GM12892 (cell line): ENCODE data around the gene CHSY3.

Experiments used
- POLR2A ChIP-seq: IDR thresholded peaks from 2 replicates; pipeline ENCODE4 v1.6.1; 2011; ENCODE audit warnings: low read depth, low read length, control low read depth
- POLR2AphosphoS5 ChIP-seq: IDR thresholded peaks from 2 replicates; pipeline ENCODE4 v1.6.1; 2011; ENCODE audit warnings: low read depth, low read length, control low read depth
- TAF1 ChIP-seq: IDR thresholded peaks from 2 replicates; pipeline ENCODE4 v1.6.1; 2011; ENCODE audit warnings: low read depth, mild to moderate bottlenecking, control low read depth, low read length, borderline replicate concordance

- no peak for TF ChIP-seq TAF1
- TF ChIP-seq POLR2A = no peak
- no peak for TF ChIP-seq POLR2AphosphoS5
Measured at GRCh38 chr5:130021000-130021399, 116.7 kb downstream of the CHSY3 start.
